B cell (primary cell): Measurements from ENCODE around the gene ST6GAL1. TPM values are rescaled to one million over a fixed set of nuclear protein-coding genes. Genes with fewer than 3 reads are reported as not detected.
A peak's percentile ranks its signal among the peaks of the same experiment; 100 is the strongest.

Experiments
- ATAC-seq: fragments of 200-7000 bp; cut with Tn5 transposase; one replicate; pipeline ENCODE4 v1.10.0; 2021; ENCODE audit warnings: low read depth, mild to moderate bottlenecking, moderate number of reproducible peaks, moderate library complexity
- CTCF ChIA-PET: fragments of 350-600 bp; sonication (Branson Sonifier 250); formaldehyde crosslinking; loops from one replicate; lab custom pipeline; 2021; ENCODE audit warnings: antibody characterized with exemption, inconsistent platforms; lab: Charles Lee
- POLR2A ChIA-PET: fragments of 350-600 bp; sonication (Branson Sonifier 250); formaldehyde crosslinking; loops from one replicate; lab custom pipeline; 2021; ENCODE audit warnings: antibody characterized with exemption; lab: Charles Lee
- DNase-seq: peaks from one replicate; pipeline ENCODE4 v3.0.0; 2013
- H2AFZ ChIP-seq: 2 replicates; pipeline ENCODE4 v1.6.1; 2012; ENCODE audit warnings: mild to moderate bottlenecking, low read depth, low read length; ENCODE audit not compliant: insufficient read depth, poor library complexity, severe bottlenecking
- H3K27ac ChIP-seq, 2 donors: 1 replicate in 1 of 2; 2 replicates in 1 of 2; pipeline ENCODE4 v1.5.1; 2012 to 2013; ENCODE audit warnings: low read length in 2 of 2, mild to moderate bottlenecking in 2 of 2, moderate library complexity in 1 of 2
- H3K27me3 ChIP-seq, 4 experiments: fragments of 200-600 bp in 1 of 4; sonication (generic) in 1 of 4; replicated peaks in 1 of 4; 1 replicate in 2 of 4; 2 replicates in 2 of 4; pipeline versions ENCODE4 v1.6.1 to v1.7.0; 2013 to 2016; ENCODE audit warnings: low read length in 3 of 4, mild to moderate bottlenecking in 2 of 4, mixed read lengths in 1 of 4, moderate library complexity in 1 of 4; ENCODE audit not compliant: insufficient read depth in 4 of 4, control insufficient read depth in 3 of 4; ENCODE audit errors: control extremely low read depth in 1 of 4
- H3K36me3 ChIP-seq, 2 experiments: replicated peaks in 1 of 2; 1 replicate in 1 of 2; 2 replicates in 1 of 2; pipeline versions ENCODE4 v1.6.1 to v1.7.1; 2013; ENCODE audit warnings: low read length in 1 of 2; ENCODE audit not compliant: insufficient read depth in 2 of 2, control insufficient read depth in 1 of 2; ENCODE audit errors: control extremely low read depth in 1 of 2, extremely low read depth in 1 of 2
- H3K4me1 ChIP-seq, 2 donors: fragments of 200-600 bp in 1 of 2; sonication (generic) in 1 of 2; 1 replicate in 1 of 2; 2 replicates in 1 of 2; pipeline versions ENCODE4 v1.5.1 to v1.6.1; 2013 to 2017; ENCODE audit warnings: low read length in 2 of 2; ENCODE audit not compliant: control insufficient read depth in 2 of 2, insufficient read depth in 2 of 2
- H3K4me2 ChIP-seq: replicated peaks from 2 replicates; pipeline ENCODE3; 2012; ENCODE audit warnings: mild to moderate bottlenecking, low read depth, low read length; ENCODE audit not compliant: poor library complexity, severe bottlenecking
- H3K4me3 ChIP-seq, 5 experiments: fragments of 200-600 bp in 1 of 5; sonication (generic) in 1 of 5; 1 replicate in 3 of 5; 2 replicates in 2 of 5; pipeline versions ENCODE4 v1.5.1 to v1.7.0; 2011 to 2016; ENCODE audit warnings: low read length in 4 of 5, mild to moderate bottlenecking in 4 of 5, low read depth in 2 of 5, control low read depth in 1 of 5, moderate library complexity in 1 of 5; ENCODE audit not compliant: insufficient read depth in 1 of 5; ENCODE audit errors: control extremely low read depth in 1 of 5, extremely low read depth in 1 of 5
- H3K79me2 ChIP-seq: fragments of 200-600 bp; sonication (generic); one replicate; pipeline ENCODE4 v1.6.0; 2016; ENCODE audit warnings: low read length; ENCODE audit not compliant: control insufficient read depth, insufficient read depth
- H3K9ac ChIP-seq: fragments of 200-600 bp; sonication (generic); 2 replicates; pipeline ENCODE4 v1.6.1; 2017; ENCODE audit warnings: mild to moderate bottlenecking, low read length, moderate library complexity
- H3K9me3 ChIP-seq, 3 donors: one replicate each; pipeline versions ENCODE4 v1.6.1 to v1.7.1; 2013; ENCODE audit warnings: low read length in 2 of 3; ENCODE audit not compliant: control insufficient read depth in 2 of 3, insufficient read depth in 1 of 3; ENCODE audit errors: control extremely low read depth in 1 of 3
- H4K20me1 ChIP-seq: 2 replicates; pipeline ENCODE4 v1.6.0; 2012; ENCODE audit warnings: mild to moderate bottlenecking, low read length; ENCODE audit not compliant: insufficient read depth, control insufficient read depth, poor library complexity, severe bottlenecking
- H3K27ac Mint-ChIP-seq: one replicate; pipeline ENCODE4 v1.8.0; 2021; ENCODE audit warnings: mixed read lengths
- H3K27me3 Mint-ChIP-seq: one replicate; pipeline ENCODE4 v1.8.0; 2021; ENCODE audit warnings: mixed read lengths
- H3K4me1 Mint-ChIP-seq: one replicate; pipeline ENCODE4 v1.8.0; 2021; ENCODE audit warnings: mixed read lengths
- H3K4me3 Mint-ChIP-seq: one replicate; pipeline ENCODE4 v1.8.0; 2021; ENCODE audit warnings: mixed read lengths
- H3K9me3 Mint-ChIP-seq: one replicate; pipeline ENCODE4 v1.8.0; 2022; ENCODE audit warnings: mixed read lengths; ENCODE audit not compliant: insufficient read depth
- CTCF ChIP-seq: fragments of 200-600 bp; IDR thresholded peaks from one replicate; pipeline ENCODE4 v1.8.0; 2022; ENCODE audit warnings: antibody characterized with exemption, mild to moderate bottlenecking
- EZH2 ChIP-seq: IDR thresholded peaks from 2 replicates; pipeline ENCODE4 v1.6.1; 2012; ENCODE audit warnings: borderline replicate concordance, low read depth, mild to moderate bottlenecking, moderate library complexity, low read length; ENCODE audit not compliant: insufficient read depth, poor library complexity, severe bottlenecking
- WGBS: methylation state at CpG from one replicate; pipeline ENCODE4 v1.1.5; 2013; ENCODE audit warnings: missing lambda C conversion rate; ENCODE audit not compliant: insufficient coverage; 5-methylcytosine and 5-hydroxymethylcytosine counted together
- intact Hi-C: fragments of 100-400 bp; cut with micrococcal nuclease; formaldehyde crosslinking; loops from one replicate; pipeline ENCODE4 v1.10.0; 2022
- polyA plus RNA-seq: library from polyadenylated mRNA; depleted of rRNA; stranded (reverse); fragments of >200 nt; gene quantifications from 2 replicates; pipeline ENCODE4 v1.2.3, GENCODE V29; 2012
- total RNA-seq, 2 donors: library from RNA; stranded (reverse); fragments of 120-200 nt in 1 of 2; gene quantifications; 1 replicate in 1 of 2; 2 replicates in 1 of 2; pipeline versions ENCODE4 v1.2.3 to v1.2.4, GENCODE V29; 2013 to 2022

The ST6GAL1 gene
- total and polyA plus RNA-seq, 2 donors (not counting 1 experiment from before 2014, with no cell fraction given): 174 to 563 TPM

GRCh38 chr3:186993210-186993782 lies 63.0 kb downstream of the ST6GAL1 start:
- POLR2A ChIA-PET: interaction anchor here (0.6 to 1.3 kb wide), 4 partner anchors 29 to 84 kb away, joined by 3 to 5 read pairs (median 3); no protein-coding TSS in a partner anchor
- Histone ChIP-seq H3K9ac (peak overlapping the region; percentile 14), H3K36me3 (peaks cover 0 to 24% of the 10 kb centered on the region in 2 experiments), H4K20me1 (no peaks in the 10 kb centered on the region), H3K4me1 (peaks cover 69 to 95% of the 10 kb centered on the region in 2 donors), H3K4me2 (peak overlapping the region; percentile 41), H3K27me3 (no peaks in the 10 kb centered on the region), H3K9me3 (peaks cover 0 to 14% (median 0%) of the 10 kb centered on the region in 3 donors), H3K27ac (peak overlapping the region; percentile 57 to 86), H3K4me3 (no peak overlapping the region), H2AFZ (peak overlapping the region; percentile 13), H3K79me2 (peaks cover 97% of the 10 kb centered on the region)
- Mint-ChIP-seq H3K4me3 (peak overlapping the region; percentile 46), H3K9me3 (peaks cover 2% of the 10 kb centered on the region), H3K4me1 (peaks cover 87% of the 10 kb centered on the region), H3K27ac (peak overlapping the region; percentile 90), H3K27me3 (no peaks in the 10 kb centered on the region)
- intact Hi-C loops: loop anchor here (5.0 kb wide), 1 partner anchor 36 kb away; no protein-coding TSS in a partner anchor
- ATAC-seq (no peak), DNase-seq (peak; percentile 56)
- 62% methylated on average over 2 of the region's 7 CpGs for WGBS
- CTCF ChIA-PET: interaction anchor here (0.9 to 2.2 kb wide), 5 partner anchors 11 to 144 kb away, joined by 3 to 11 read pairs (median 4); no protein-coding TSS in a partner anchor
- TF ChIP-seq EZH2 (no peak), CTCF (no peak)
